Activated B cell treated with CpG ODN at 0.5 μM for 24 hours (primary cell): ENCODE results near the gene CDKL5. TPM values are rescaled to one million over a fixed set of nuclear protein-coding genes. Genes with fewer than 3 reads are reported as not detected.

Experiments
- ATAC-seq: fragments of 200-7000 bp; cut with Tn5 transposase; one replicate; pipeline ENCODE4 v1.10.0; 2021; ENCODE audit warnings: low read depth, mild to moderate bottlenecking, moderate library complexity
- CTCF ChIA-PET: fragments of 350-600 bp; sonication (Branson Sonifier 250); formaldehyde crosslinking; loops from one replicate; lab custom pipeline; 2021; ENCODE audit warnings: antibody characterized with exemption; lab: Charles Lee
- POLR2A ChIA-PET: fragments of 350-600 bp; sonication (Branson Sonifier 250); formaldehyde crosslinking; loops from one replicate; lab custom pipeline; 2021; ENCODE audit warnings: antibody characterized with exemption; lab: Charles Lee
- DNase-seq: peaks from one replicate; pipeline ENCODE4 v3.0.0; 2022
- H3K27ac Mint-ChIP-seq: one replicate; pipeline ENCODE4 v1.8.0; 2020; ENCODE audit warnings: mixed read lengths
- H3K27me3 Mint-ChIP-seq: one replicate; pipeline ENCODE4 v1.8.0; 2021; ENCODE audit warnings: mixed read lengths
- H3K36me3 Mint-ChIP-seq: one replicate; pipeline ENCODE4 v1.8.0; 2021; ENCODE audit warnings: low read depth, mixed read lengths
- H3K4me1 Mint-ChIP-seq: one replicate; pipeline ENCODE4 v1.8.0; 2021; ENCODE audit warnings: mixed read lengths
- H3K4me3 Mint-ChIP-seq: one replicate; pipeline ENCODE4 v1.8.0; 2020; ENCODE audit warnings: mild to moderate bottlenecking, mixed read lengths
- H3K9me3 Mint-ChIP-seq: one replicate; pipeline ENCODE4 v1.8.0; 2020; ENCODE audit warnings: mixed read lengths
- intact Hi-C: fragments of 100-400 bp; cut with micrococcal nuclease; formaldehyde crosslinking; loops from one replicate; pipeline ENCODE4 v1.15.1; 2024
- total RNA-seq: library from RNA; stranded (reverse); gene quantifications from 2 replicates; pipeline ENCODE4 v1.2.3, GENCODE V29; 2022
- TF ChIP-seq, protein P1 (sequence below): fragments of 200-600 bp; IDR thresholded peaks from one replicate; pipeline ENCODE4 v1.8.0; 2022; ENCODE audit warnings: antibody characterized with exemption, mild to moderate bottlenecking

Gene CDKL5
- total RNA-seq, 1 donor from 2014 or later = 3.8 TPM

DNA sequence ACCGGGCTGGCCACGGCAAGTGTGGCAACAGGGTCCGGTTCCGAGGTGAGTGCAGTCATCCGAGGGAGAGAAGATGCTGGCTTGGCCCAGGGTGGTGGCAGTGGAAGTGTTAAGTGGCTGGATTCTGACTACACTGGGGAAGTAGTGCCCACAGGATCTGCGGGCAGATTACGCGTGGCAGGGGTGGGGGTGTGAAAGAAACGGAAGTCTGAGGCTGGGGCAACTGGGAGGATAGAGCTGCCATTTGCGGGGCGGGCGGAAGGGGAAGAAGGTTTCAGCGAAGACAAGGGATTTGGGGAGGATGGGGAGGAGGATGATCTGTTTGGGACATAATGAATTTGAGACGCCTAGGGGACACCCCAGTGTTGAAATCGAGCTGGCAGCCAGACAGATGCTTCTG is 241.2 kb downstream of the CDKL5 start:
- H3K27ac Mint-ChIP-seq = no peak overlapping the region
- no peak for DNase-seq
- H3K27me3 Mint-ChIP-seq = peaks cover 3% of the 10 kb centered on the region
- H3K4me1 Mint-ChIP-seq = peaks cover 11% of the 10 kb centered on the region
- ATAC-seq = no peak
- H3K4me3 Mint-ChIP-seq = no peak overlapping the region
- TF ChIP-seq, protein P1, sequence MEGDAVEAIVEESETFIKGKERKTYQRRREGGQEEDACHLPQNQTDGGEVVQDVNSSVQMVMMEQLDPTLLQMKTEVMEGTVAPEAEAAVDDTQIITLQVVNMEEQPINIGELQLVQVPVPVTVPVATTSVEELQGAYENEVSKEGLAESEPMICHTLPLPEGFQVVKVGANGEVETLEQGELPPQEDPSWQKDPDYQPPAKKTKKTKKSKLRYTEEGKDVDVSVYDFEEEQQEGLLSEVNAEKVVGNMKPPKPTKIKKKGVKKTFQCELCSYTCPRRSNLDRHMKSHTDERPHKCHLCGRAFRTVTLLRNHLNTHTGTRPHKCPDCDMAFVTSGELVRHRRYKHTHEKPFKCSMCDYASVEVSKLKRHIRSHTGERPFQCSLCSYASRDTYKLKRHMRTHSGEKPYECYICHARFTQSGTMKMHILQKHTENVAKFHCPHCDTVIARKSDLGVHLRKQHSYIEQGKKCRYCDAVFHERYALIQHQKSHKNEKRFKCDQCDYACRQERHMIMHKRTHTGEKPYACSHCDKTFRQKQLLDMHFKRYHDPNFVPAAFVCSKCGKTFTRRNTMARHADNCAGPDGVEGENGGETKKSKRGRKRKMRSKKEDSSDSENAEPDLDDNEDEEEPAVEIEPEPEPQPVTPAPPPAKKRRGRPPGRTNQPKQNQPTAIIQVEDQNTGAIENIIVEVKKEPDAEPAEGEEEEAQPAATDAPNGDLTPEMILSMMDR = no peak
- CTCF ChIA-PET = no interaction called here
- H3K36me3 Mint-ChIP-seq = no peaks in the 10 kb centered on the region
- H3K9me3 Mint-ChIP-seq = no peaks in the 10 kb centered on the region
- intact Hi-C loops = no loop called here
- POLR2A ChIA-PET = no interaction called here

DNA sequence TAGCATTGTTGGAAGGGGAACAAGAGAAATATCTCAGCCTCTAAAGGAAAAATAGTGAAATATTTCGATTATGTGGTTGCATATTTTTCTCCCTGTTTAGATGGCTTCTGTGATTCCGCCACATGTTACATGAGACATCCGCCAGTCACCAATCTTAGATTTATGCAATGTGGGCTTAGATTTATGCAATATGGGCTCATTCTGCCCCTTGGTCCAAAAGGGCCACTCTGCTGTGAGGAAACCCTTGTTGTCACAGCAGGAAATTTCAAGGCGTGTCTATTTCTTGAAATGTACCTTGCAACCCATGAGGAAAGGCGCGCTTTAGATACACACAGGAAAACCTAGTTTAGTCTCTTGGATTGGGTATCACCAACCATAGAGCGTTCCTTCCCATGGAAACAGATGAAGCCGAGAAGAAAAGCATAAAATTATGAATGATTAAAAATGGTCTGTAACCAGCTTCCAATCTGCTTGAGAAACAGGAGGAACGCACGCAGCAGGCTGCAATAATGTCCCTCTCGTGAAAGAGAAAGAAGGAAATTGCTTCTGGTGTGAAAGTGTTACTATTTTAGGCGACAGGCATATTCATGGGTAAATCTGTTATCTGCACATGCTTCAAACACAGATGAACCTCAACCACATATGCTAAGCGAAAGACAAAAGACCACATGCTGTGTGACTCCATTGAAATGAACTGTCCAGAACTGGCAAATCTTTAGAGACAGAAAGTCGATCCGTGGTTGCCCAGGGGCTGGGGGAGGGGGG is 242.8 kb downstream of the CDKL5 start:
- Mint-ChIP-seq H3K9me3 (no peaks in the 10 kb centered on the region), H3K27ac (no peak overlapping the region), H3K36me3 (no peaks in the 10 kb centered on the region), H3K4me3 (peak overlapping the region; percentile 56), H3K27me3 (peaks cover 3% of the 10 kb centered on the region), H3K4me1 (peaks cover 14% of the 10 kb centered on the region)
- ATAC-seq (no peak), DNase-seq (no peak)
- ChIA-PET POLR2A (no interaction called here), CTCF (no interaction called here)
- intact Hi-C loops = no loop called here
- TF ChIP-seq, protein P1 = no peak

DNA sequence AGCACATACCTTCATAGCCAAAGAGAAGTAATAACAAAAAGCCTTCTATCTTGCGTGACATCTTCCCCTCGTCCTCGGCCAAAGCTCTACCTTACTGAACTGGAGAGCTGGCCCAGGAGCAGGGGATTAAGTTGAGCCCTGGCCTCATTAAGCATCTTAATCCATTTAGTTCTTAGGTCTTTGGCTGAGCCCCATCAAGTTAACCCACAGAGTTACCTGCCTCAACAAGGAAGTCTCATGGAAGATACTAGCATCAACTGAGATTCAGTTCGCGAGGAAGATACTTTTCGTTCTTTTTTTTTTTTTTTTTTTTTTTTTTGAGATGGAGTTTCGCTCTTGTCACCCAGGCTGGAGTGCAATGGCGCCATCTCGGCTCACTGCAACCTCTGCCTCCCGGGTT is 246.6 kb downstream of the CDKL5 start, which contains the start of gene RS1:
Gene RS1 (minus strand): TSS at position 101 of the 400 bp plus-strand sequence. CDS start 40 bp downstream, at position 61.
- ChIA-PET CTCF (no interaction called here), POLR2A (no interaction called here)
- H3K27ac Mint-ChIP-seq = peak within 1 kb of the TSS; percentile 4
- no peaks in the 10 kb centered on the region for H3K9me3 Mint-ChIP-seq
- no peak for DNase-seq
- peaks cover 19% of the 10 kb centered on the region for H3K4me1 Mint-ChIP-seq
- H3K27me3 Mint-ChIP-seq = no peaks in the 10 kb centered on the region
- ATAC-seq = no peak
- TF ChIP-seq, protein P1 = no peak
- H3K4me3 Mint-ChIP-seq = no peak within 1 kb of the TSS
- peaks cover 3% of the 10 kb centered on the region for H3K36me3 Mint-ChIP-seq
- intact Hi-C loops = loop anchor here (5.0 kb wide), 1 partner anchor 1955 kb away; the partner anchor contains the start of gene SYAP1

DNA sequence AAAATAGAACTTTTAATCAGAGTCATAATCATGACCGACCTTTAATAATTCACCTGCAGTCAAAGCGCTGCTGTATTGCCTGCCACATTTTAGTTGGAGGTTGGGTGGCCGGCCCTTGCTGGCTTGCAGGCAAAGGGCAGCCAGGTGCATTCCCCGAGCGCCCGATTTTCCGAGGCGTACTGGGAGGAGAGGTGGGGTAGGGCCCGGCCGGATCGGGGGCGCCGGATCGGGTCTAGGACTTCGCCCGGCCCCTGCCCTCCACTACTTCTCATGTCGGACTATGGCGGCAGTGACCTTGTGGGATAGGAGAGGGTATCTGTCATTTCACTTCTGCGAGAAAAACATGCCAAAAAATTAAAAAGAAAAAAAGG is 249.0 kb downstream of the CDKL5 start:
- TF ChIP-seq, protein P1 = no peak
- peak overlapping the region; percentile 85 for H3K27ac Mint-ChIP-seq
- peaks cover 12% of the 10 kb centered on the region for H3K4me1 Mint-ChIP-seq
- ChIA-PET POLR2A (no interaction called here), CTCF (no interaction called here)
- H3K27me3 Mint-ChIP-seq = no peaks in the 10 kb centered on the region
- peaks cover 3% of the 10 kb centered on the region for H3K36me3 Mint-ChIP-seq
- ATAC-seq (peak; percentile 38), DNase-seq (peak; percentile 26)
- H3K4me3 Mint-ChIP-seq = peak overlapping the region; percentile 82
- H3K9me3 Mint-ChIP-seq = no peaks in the 10 kb centered on the region
- intact Hi-C loops = loop anchor here (1.0 to 5.0 kb wide), 5 partner anchors 212 to 1957 kb away; partner anchors contain the start of genes CDKL5 and SYAP1
